ENCODE results near the gene CTNNA2.
A peak's percentile ranks its signal among the peaks of the same experiment; 100 is the strongest.

Gene CTNNA2

DNA sequence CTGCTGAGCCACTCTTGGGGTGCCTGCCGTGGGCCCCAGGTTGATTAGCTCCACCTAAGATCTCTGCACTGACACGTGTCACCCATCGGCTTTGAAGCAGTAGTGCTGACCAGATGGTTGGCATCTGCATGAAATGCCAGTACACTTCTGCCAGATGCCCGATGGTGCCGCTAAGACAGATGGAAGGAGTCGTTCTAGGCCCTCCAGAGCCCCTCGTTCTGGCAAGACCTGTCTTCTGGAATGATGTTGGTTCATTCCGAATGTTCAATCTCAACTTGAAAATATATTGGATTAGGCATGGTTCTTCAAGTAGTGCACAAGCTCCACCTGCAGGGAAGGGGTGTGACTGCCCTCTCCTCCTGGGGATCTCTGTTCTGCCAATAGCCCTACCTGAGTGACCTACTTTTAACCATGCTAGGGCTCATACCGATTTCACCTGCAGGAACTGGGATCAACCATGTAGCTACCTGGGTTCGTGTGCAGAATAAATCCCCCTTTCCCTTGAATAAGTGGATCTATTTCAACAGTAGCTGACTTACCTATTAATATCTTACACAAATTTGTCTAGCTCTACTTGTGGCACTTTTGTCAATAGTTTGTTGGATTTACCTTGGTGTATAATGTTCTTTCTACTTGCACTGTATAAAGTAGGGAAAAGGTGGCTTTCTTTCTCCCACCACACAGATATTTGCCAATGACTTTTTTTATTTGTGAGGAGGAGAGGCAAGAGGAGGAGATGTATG, 342.6 kb downstream of the CTNNA2 start:
- H3K27ac Mint-ChIP-seq: no peak overlapping the region
- peaks cover 0 to 2% of the 10 kb centered on the region in 2 donors for H3K9me3 Mint-ChIP-seq
- H3K27me3 Mint-ChIP-seq: no peaks in the 10 kb centered on the region
- H3K4me1 Mint-ChIP-seq: no peaks in the 10 kb centered on the region
- no peaks in the 10 kb centered on the region for H3K36me3 Mint-ChIP-seq
- no peak for DNase-seq
- ATAC-seq (replicated peaks): no peak
- H3K4me3 Mint-ChIP-seq: no peak overlapping the region

DNA sequence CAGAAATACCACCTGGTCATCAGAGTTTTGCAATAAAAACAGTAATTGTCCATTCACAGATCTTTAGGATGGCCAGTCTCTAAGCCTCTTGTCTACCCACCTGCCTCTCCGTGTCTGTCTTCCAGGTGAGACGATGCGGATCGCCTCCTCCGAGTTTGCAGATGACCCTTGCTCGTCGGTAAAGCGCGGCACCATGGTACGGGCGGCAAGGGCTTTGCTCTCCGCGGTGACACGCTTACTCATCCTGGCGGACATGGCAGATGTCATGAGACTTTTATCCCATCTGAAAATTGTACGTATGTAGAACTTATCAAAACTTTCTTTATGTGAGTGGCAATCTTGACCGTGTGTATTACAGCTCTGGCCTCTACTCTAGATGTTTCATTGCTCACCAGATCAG, 345.0 kb downstream of the CTNNA2 start:
- no peaks in the 10 kb centered on the region for H3K27me3 Mint-ChIP-seq
- H3K9me3 Mint-ChIP-seq: peaks cover 0 to 2% of the 10 kb centered on the region in 2 donors
- H3K4me1 Mint-ChIP-seq: no peaks in the 10 kb centered on the region
- no peak overlapping the region for H3K4me3 Mint-ChIP-seq
- no peaks in the 10 kb centered on the region for H3K36me3 Mint-ChIP-seq
- no peak for DNase-seq
- H3K27ac Mint-ChIP-seq: no peak overlapping the region
- ATAC-seq (replicated peaks): no peak

DNA sequence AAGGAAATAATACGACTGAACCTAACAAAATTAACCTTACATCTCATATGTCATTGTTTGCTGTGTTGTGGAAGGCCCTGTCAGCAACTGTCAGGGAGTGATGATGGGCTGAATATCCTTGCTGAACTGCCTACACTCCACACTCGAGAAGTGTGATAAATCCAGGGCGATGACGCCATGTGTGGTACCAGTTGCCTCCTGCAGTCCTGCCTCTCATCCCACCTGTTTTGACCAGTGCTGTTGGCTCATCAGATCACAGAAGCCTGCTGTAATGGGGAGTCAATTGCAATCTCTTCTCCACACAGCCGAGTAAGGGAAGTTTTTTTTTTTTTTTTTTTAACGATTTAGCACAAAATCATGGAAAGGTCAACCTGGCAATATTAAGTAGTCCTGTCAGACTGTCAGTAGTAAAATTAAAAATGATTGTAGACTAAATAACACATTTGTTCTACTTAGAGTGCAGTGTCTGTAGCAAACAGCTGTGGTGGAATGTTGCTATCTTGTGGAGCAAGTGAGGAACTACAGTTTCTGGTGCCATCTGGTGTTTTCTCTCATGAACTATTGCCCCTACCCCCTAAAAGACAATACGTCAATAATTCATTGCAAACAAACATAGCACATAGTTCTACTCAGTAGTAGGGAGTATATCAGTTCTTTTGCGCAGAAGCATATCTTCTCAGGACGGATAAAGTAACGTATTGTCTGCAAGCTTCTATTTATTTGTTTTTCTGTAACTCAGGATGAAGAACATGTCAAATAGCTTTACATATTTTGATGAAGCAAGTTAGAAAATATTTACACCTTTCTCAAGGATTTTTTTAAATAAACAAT, 347.6 kb downstream of the CTNNA2 start:
- DNase-seq (no peak), ATAC-seq (replicated peaks) (peak in 1 of 2 donors; percentile 53)
- Mint-ChIP-seq H3K9me3 (peaks cover 0 to 2% of the 10 kb centered on the region in 2 donors), H3K27me3 (no peaks in the 10 kb centered on the region), H3K4me1 (no peaks in the 10 kb centered on the region), H3K4me3 (no peak overlapping the region), H3K27ac (no peak overlapping the region), H3K36me3 (no peaks in the 10 kb centered on the region)

DNA sequence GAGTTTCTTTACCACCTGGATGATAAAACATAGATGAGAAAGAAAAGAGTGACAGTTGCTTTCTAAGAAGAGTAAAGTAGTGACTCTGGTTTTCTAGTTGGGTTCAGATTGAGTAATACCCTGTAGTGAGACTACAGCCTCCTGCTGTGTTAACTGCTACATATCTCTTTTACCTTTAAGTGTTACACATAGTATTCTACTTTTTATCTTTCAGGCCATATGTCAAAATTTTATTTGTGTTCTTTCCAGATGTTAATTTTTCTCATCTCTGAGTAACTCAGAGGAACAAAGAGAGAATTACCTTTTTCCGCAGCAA, 348.2 kb downstream of the CTNNA2 start:
- ATAC-seq (replicated peaks): no peak
- Mint-ChIP-seq H3K36me3 (no peaks in the 10 kb centered on the region), H3K4me1 (no peaks in the 10 kb centered on the region), H3K27me3 (no peaks in the 10 kb centered on the region), H3K27ac (no peak overlapping the region), H3K9me3 (peaks cover 0 to 2% of the 10 kb centered on the region in 2 donors), H3K4me3 (no peak overlapping the region)
- DNase-seq: no peak

DNA sequence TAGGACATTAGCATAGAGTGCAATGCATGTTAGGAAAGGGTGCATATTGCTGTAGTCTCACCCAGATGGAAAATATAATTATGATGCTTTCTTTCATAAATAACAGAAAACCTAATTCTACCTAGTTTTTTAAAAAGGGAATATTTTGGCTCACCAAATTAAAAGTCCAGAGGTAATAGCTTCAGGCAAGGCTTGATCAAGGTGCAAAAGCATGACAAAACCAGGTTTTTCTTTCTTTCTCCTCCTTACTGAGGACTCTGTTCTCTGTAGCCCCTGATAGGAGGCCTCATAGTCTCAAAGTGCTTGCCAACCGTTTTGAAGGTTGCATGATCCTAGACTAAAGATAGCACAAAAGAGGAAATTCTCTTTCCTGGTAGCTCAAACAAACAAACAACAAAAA, 349.9 kb downstream of the CTNNA2 start:
- Mint-ChIP-seq H3K36me3 (no peaks in the 10 kb centered on the region), H3K9me3 (peaks cover 0 to 4% of the 10 kb centered on the region in 2 donors), H3K27ac (no peak overlapping the region), H3K27me3 (no peaks in the 10 kb centered on the region), H3K4me1 (no peaks in the 10 kb centered on the region), H3K4me3 (no peak overlapping the region)
- ATAC-seq (replicated peaks): no peak
- DNase-seq: no peak

DNA sequence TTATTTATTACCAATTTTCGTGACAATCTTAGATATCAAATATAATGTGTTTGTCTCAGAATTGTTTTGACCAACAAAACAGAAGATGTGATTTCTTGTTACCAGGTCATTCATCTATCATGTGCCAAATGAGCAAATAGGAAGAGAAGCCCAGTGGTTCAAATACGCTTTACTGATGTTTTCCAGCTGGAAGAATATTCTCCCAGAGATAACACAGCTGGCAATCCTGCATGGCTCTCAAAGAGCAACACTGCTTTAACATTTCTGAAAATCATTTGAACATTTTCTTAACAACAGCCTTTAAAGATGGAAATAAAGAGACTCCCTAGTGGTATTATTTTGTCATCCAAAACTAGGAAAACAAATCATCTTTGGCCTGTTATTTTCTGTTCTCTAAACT, 359.8 kb downstream of the CTNNA2 start:
- no peak for ATAC-seq (replicated peaks)
- Mint-ChIP-seq H3K27ac (no peak overlapping the region), H3K9me3 (no peaks in the 10 kb centered on the region)

DNA sequence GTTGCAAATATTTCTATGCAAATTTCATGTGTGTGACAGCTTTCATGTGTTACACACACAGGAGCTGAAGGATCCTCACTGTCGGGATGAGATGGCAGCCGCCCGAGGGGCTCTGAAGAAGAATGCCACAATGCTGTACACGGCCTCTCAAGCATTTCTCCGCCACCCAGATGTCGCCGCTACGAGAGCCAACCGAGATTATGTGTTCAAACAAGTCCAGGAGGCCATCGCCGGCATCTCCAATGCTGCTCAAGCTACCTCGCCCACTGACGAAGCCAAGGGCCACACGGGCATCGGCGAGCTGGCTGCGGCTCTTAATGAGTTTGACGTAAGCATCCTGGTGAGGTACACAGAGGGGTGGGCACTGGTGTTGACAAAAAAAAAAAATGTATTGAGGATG, 361.2 kb downstream of the CTNNA2 start:
- H3K4me1 Mint-ChIP-seq: no peaks in the 10 kb centered on the region
- no peak overlapping the region for H3K4me3 Mint-ChIP-seq
- H3K9me3 Mint-ChIP-seq: no peaks in the 10 kb centered on the region
- no peak overlapping the region for H3K27ac Mint-ChIP-seq
- H3K27me3 Mint-ChIP-seq: no peaks in the 10 kb centered on the region
- ATAC-seq (replicated peaks): no peak
- H3K36me3 Mint-ChIP-seq: no peaks in the 10 kb centered on the region
- DNase-seq: no peak

More for the DNA sequence above, 359.8 kb downstream of the CTNNA2 start:
- H3K36me3 Mint-ChIP-seq: no peaks in the 10 kb centered on the region
- H3K4me1 Mint-ChIP-seq: no peaks in the 10 kb centered on the region
- no peak for DNase-seq
- H3K4me3 Mint-ChIP-seq: no peak overlapping the region
- no peaks in the 10 kb centered on the region for H3K27me3 Mint-ChIP-seq

DNA sequence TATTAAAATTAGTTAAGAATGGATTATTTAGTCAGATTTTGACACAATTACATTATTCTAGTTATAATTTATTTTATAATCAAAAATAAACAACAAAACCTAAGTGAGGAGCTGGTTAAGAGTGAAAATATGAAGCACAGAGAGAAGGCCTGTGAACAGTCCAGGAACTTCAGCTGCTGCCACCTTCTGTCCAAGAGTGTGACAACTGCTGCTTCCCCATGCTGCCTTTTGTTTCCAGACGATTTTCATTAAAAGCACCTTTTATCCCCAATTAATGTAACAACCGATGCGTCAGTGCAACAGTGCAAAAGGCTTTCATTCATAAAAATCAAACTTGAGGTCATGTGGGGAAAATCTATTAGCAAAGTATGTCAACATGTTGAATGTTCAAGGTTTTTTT, 363.6 kb downstream of the CTNNA2 start:
- Mint-ChIP-seq H3K9me3 (no peaks in the 10 kb centered on the region), H3K4me3 (no peak overlapping the region), H3K36me3 (no peaks in the 10 kb centered on the region), H3K4me1 (no peaks in the 10 kb centered on the region), H3K27me3 (no peaks in the 10 kb centered on the region), H3K27ac (no peak overlapping the region)
- ATAC-seq (replicated peaks): no peak
- DNase-seq: no peak

DNA sequence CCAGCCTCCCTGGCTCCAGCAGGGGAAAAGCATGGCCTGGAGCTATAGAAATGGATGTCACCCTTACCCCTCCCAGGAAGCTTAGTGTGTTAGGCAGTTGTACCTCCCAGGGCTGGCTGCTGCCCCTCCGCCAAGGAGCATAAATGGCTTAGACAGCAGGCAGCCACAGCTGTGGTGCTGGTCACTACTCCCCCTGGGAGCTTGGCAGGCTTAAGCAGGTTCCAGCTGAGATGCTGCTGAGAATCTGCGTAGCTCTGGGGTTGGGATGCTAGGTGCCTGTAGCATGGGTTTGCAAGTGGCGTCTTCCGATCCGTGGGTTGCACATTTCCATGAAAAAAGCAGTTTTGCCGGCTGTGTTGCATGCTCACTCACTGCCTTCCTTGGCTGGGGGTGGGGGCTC, 369.7 kb downstream of the CTNNA2 start:
- Mint-ChIP-seq H3K4me3 (no peak overlapping the region), H3K9me3 (no peaks in the 10 kb centered on the region), H3K27ac (no peak overlapping the region), H3K27me3 (peaks cover 4 to 5% of the 10 kb centered on the region in 2 donors), H3K36me3 (no peaks in the 10 kb centered on the region), H3K4me1 (no peaks in the 10 kb centered on the region)
- DNase-seq (no peak), ATAC-seq (replicated peaks) (no peak)

DNA sequence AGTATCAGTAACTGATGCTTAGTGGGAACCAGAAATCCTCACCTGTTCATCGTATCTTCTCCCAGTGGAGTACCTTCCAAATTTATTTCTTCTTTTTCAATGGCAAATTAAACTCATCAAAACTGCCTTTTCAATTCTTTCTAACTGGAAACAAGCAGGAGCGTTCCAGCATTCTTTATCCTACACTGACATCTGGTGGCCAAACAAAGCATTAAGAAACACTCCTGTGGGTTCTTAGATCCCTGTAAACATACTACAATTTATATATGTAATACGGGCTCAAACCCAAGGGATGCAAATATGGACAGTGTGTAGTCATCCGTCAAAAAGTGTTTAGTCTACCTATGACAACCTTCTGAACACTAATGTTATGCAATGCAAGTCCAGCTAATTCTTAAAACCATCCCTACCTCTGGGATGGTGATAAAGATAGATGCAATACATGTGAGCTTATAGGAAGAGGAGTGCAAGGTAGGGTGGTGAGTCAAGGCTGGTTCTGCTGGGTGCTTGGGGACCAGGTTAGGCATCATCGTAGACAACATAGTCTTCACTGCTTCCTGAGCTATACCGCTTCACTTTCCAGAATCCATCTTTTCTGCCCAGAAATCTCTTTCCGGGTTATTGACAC, 375.0 kb downstream of the CTNNA2 start:
- Mint-ChIP-seq H3K4me3 (no peak overlapping the region), H3K27ac (no peak overlapping the region), H3K27me3 (peaks cover 2 to 4% of the 10 kb centered on the region in 2 donors), H3K4me1 (no peaks in the 10 kb centered on the region), H3K36me3 (no peaks in the 10 kb centered on the region), H3K9me3 (no peaks in the 10 kb centered on the region)
- ATAC-seq (replicated peaks) (peak; percentile 48 to 52), DNase-seq (peak; percentile 9)

DNA sequence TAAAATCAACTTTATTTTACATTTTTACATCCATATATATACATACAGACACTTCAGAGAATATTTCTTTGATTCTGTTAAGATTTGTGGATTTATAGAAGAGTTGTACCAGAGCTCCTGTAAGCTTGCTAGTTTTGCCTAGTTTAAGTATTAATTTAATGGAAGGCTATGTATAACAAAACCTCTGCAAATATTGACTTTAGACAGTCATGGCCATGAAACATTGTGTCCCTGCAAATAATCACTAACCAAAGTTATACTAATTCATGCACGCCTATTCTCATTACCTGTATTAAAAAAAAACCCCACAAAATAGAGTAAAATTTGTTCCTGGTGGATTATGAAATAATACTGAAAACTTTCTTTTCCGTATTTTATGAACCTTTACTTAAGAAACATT, 379.3 kb downstream of the CTNNA2 start:
- Mint-ChIP-seq H3K4me1 (no peaks in the 10 kb centered on the region), H3K4me3 (no peak overlapping the region), H3K27ac (no peak overlapping the region), H3K36me3 (no peaks in the 10 kb centered on the region), H3K9me3 (no peaks in the 10 kb centered on the region), H3K27me3 (peaks cover 3 to 6% of the 10 kb centered on the region in 2 donors)
- ATAC-seq (replicated peaks): no peak
- DNase-seq: no peak

DNA sequence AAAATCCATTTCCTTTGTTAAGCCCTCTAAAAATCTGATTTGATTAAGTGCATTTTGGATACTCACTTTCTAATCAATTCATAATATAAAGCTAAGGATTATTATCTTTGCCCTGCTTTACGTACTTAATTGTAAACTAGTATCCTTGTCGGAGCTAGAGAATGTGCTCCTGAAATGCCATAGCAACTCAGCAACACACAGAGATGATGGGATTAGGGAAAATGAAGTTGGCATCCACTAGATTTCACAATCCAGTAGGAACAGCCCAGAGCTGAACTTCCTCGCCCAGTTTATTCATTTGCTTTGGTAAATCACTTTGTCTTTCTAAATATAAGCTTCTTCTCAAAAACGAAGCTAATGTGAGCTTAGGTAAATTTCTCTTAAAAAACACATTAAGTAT, 386.3 kb downstream of the CTNNA2 start:
- Mint-ChIP-seq H3K4me3 (no peak overlapping the region), H3K27me3 (peaks cover under 1 to 3% of the 10 kb centered on the region in 2 donors), H3K27ac (no peak overlapping the region), H3K36me3 (no peaks in the 10 kb centered on the region), H3K9me3 (no peaks in the 10 kb centered on the region), H3K4me1 (no peaks in the 10 kb centered on the region)
- ATAC-seq (replicated peaks) (no peak), DNase-seq (no peak)

DNA sequence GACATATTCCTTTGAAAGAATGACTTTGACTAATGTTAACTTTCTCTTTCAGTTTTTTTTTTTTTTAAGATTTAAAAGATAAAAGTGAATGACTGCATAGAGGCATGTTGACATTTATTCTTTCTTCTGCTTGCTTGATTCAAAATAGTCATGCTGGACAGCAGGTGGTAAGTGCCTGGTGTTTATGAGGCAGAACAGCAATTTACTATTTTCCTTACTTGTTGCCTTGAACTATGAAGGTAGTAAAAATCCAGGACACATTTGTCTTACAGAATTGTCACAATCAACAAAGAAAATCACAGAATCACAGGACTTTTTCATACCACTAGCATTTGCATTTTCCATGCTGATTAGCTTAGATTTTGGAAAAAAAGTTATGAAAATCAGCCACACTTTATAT, 388.3 kb downstream of the CTNNA2 start:
- Mint-ChIP-seq H3K9me3 (peaks cover 0 to 3% of the 10 kb centered on the region in 2 donors), H3K27me3 (peaks cover 0 to 3% of the 10 kb centered on the region in 2 donors), H3K4me1 (no peaks in the 10 kb centered on the region), H3K36me3 (no peaks in the 10 kb centered on the region), H3K27ac (no peak overlapping the region), H3K4me3 (no peak overlapping the region)
- DNase-seq (no peak), ATAC-seq (replicated peaks) (no peak)

DNA sequence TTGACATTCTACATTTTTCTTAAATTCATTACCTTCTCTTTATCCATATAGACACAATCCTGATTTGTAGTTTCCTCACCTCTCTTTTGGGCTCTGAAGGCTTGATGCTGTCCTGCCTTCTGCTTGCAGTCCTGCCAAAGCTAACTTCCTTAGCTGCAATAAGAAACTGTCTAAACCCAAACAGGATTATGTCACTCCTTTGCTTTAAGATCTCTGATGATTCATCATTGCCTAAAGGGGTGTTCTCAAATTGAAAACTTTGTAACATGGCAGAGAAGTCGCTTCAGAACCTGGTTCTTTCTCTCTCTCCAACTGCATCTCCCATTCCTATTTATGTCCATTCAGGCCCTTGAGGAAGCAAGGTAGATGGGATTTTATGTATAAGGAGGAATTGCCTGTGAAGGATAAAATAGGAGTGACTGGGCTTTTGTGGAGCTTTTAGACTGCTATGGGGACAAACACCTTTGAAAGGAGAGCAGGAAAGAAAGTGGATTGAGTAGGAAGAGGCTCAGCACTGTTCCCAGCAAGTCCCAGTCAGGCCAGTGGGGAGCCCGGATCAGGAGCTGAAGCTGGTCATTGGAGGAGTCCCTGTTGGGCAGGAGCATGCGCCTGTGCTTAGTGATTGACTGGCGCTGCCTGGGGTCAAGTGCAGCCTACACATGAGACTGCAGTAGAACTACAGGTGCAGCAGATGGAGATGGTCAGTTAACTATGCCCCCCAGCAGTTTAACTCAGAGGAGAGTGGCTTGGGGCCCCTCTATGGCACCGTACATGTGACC, 390.6 kb downstream of the CTNNA2 start:
- H3K9me3 Mint-ChIP-seq: peaks cover 0 to 3% of the 10 kb centered on the region in 2 donors
- no peak overlapping the region for H3K4me3 Mint-ChIP-seq
- H3K4me1 Mint-ChIP-seq: no peaks in the 10 kb centered on the region
- no peaks in the 10 kb centered on the region for H3K27me3 Mint-ChIP-seq
- DNase-seq: no peak
- ATAC-seq (replicated peaks): no peak
- H3K27ac Mint-ChIP-seq: no peak overlapping the region
- H3K36me3 Mint-ChIP-seq: no peaks in the 10 kb centered on the region

Measured in stimulated activated naive B cell treated with anti-CD40 and anti-IgM and Interleukin-4, amounts not matched to agents 10 μg/mL and 1 μg/mL and 100 μg/mL, for 72 hours (primary cell).